GM23338 (cell line): Measurements from ENCODE around the gene DCPS.

ENCODE experiments used
- CREB1 ChIP-seq: fragments of 250-450 bp; sonication (Bioruptor Pico); IDR thresholded peaks from 2 replicates; pipeline ENCODE4 v1.5.0; 2020; ENCODE audit warnings: low read depth, mild to moderate bottlenecking, moderate library complexity
- EZH2 ChIP-seq: fragments of 200-600 bp; sonication (generic); IDR thresholded peaks from one replicate; pipeline ENCODE4 v1.8.0; 2017; ENCODE audit warnings: antibody characterized with exemption, mild to moderate bottlenecking, low read depth; ENCODE audit not compliant: unreplicated experiment
- EZH2phosphoT487 ChIP-seq: fragments of 200-600 bp; sonication (generic); IDR thresholded peaks from one replicate; pipeline ENCODE4 v1.8.1; 2018; ENCODE audit warnings: antibody characterized with exemption; ENCODE audit not compliant: unreplicated experiment
- POLR2AphosphoS5 ChIP-seq: IDR thresholded peaks from 2 replicates; pipeline ENCODE4 v1.6.1; 2016; ENCODE audit warnings: antibody characterized with exemption, low read depth
- REST ChIP-seq: IDR thresholded peaks from one replicate; pipeline ENCODE4 v1.6.1; 2018; ENCODE audit warnings: antibody characterized with exemption; ENCODE audit not compliant: unreplicated experiment
- TF ChIP-seq, protein P1 (sequence below), 2 experiments: fragments of 200-600 bp in 1 of 2; sonication (generic) in 1 of 2; conservative IDR thresholded peaks; 2 replicates each; pipeline versions ENCODE4 v1.5.1 to v1.6.1; 2016 to 2017; ENCODE audit warnings: antibody characterized with exemption in 2 of 2, low read depth in 2 of 2, mild to moderate bottlenecking in 2 of 2, moderate library complexity in 1 of 2

DNA sequence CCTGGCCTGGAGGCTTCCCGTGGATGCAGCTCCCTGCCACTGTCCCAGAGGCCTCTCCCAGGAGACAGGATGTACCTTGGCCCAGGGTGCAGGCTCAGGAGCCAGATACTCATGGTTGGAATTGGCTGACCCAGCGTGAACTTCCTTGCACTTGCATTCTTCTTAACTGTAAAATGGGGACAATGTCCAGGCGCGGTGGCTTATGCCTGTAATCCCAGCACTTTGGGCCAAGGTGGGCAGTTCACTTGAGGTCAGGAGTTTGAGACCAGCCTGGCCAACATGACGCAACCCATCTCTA, 31.6 kb downstream of the DCPS start:
- TF ChIP-seq, protein P1, sequence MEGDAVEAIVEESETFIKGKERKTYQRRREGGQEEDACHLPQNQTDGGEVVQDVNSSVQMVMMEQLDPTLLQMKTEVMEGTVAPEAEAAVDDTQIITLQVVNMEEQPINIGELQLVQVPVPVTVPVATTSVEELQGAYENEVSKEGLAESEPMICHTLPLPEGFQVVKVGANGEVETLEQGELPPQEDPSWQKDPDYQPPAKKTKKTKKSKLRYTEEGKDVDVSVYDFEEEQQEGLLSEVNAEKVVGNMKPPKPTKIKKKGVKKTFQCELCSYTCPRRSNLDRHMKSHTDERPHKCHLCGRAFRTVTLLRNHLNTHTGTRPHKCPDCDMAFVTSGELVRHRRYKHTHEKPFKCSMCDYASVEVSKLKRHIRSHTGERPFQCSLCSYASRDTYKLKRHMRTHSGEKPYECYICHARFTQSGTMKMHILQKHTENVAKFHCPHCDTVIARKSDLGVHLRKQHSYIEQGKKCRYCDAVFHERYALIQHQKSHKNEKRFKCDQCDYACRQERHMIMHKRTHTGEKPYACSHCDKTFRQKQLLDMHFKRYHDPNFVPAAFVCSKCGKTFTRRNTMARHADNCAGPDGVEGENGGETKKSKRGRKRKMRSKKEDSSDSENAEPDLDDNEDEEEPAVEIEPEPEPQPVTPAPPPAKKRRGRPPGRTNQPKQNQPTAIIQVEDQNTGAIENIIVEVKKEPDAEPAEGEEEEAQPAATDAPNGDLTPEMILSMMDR (conservative IDR thresholded peaks at IDR 0.05; ENCODE audit: low read depth in 2 of 2), result no peak
- TF ChIP-seq REST (no peak), CREB1 (CRISPR knock-in tag) (no peak), EZH2phosphoT487 (no peak), EZH2 (no peak), POLR2AphosphoS5 (no peak)
